Endothelial cell (in vitro differentiated cells): Measurements from ENCODE around the gene ZNF267. TPM values are rescaled to one million over a fixed set of nuclear protein-coding genes. Genes with fewer than 3 reads are reported as not detected.

Experiments used
- DNase-seq: peaks from one replicate; pipeline ENCODE4 v3.0.0; 2021; ENCODE audit warnings: low spot score
- H3K27ac Mint-ChIP-seq: one replicate; pipeline ENCODE4 v1.8.0; 2021; ENCODE audit warnings: mixed read lengths, inconsistent platforms; ENCODE audit not compliant: unreplicated experiment
- H3K27me3 Mint-ChIP-seq: one replicate; pipeline ENCODE4 v1.8.0; 2021; ENCODE audit warnings: mild to moderate bottlenecking, moderate library complexity, mixed read lengths, inconsistent platforms; ENCODE audit not compliant: unreplicated experiment
- H3K36me3 Mint-ChIP-seq: one replicate; pipeline ENCODE4 v1.8.0; 2021; ENCODE audit warnings: mild to moderate bottlenecking, low read depth, mixed read lengths, inconsistent platforms; ENCODE audit not compliant: unreplicated experiment
- H3K4me1 Mint-ChIP-seq: one replicate; pipeline ENCODE4 v1.8.0; 2021; ENCODE audit warnings: mild to moderate bottlenecking, mixed read lengths, inconsistent platforms; ENCODE audit not compliant: unreplicated experiment
- H3K4me3 Mint-ChIP-seq: one replicate; pipeline ENCODE4 v1.8.0; 2021; ENCODE audit warnings: mild to moderate bottlenecking, mixed read lengths, inconsistent platforms; ENCODE audit not compliant: unreplicated experiment
- H3K9me3 Mint-ChIP-seq: one replicate; pipeline ENCODE4 v1.8.0; 2021; ENCODE audit warnings: mixed read lengths, inconsistent platforms; ENCODE audit not compliant: unreplicated experiment
- total RNA-seq: library from RNA; stranded (reverse); fragmentation: NEBNext Ultra II Directional; extraction: Animal tissue kit (Norgen Biotek cat#: 25700); gene quantifications from one replicate; pipeline ENCODE4 v1.2.1, GENCODE V29; 2021; ENCODE audit not compliant: unreplicated experiment
- TF ChIP-seq, protein P1 (sequence below): fragments of 200-600 bp; sonication (generic); IDR thresholded peaks from one replicate; pipeline ENCODE4 v1.5.0; 2021; ENCODE audit warnings: antibody characterized with exemption; ENCODE audit not compliant: unreplicated experiment

Gene ZNF267
- total RNA-seq, 1 donor from 2014 or later: 23.1 TPM

DNA sequence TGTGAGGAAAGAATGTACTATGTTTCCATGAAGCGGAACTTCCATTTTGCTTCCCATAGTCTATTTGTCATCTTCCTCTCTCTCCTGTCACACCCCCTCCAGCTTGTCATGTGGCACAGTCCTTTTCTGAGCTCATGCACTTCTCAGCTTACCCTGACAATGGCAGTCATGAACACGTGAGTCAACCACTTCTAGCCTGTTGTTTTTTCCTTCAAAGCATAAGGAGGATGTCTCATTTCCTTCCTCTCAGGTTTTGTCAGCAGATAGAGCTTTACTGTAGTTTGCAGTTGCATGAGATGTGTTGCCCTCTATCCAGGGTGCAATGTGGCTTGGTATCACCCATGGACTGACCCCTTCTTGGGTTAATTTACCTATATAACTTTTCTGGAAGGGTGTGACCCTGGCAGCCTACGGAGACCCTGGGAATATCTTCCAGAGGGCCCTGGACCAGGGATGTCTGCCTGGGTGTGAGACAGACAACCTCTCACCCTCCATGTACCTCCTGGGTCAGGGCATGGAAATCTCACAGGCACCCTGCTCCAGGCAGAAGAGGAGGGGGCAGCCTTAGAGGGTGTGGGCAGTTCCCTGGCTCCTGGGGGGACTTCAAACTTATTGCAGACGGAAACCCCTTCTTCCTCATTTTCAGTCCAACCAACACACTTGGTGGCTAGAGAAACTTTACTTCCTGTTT is 4.0 kb upstream of the ZNF267 start:
- peaks cover 4% of the 10 kb centered on the region for H3K9me3 Mint-ChIP-seq
- H3K27me3 Mint-ChIP-seq: peaks cover 8% of the 10 kb centered on the region
- peak; percentile 48 for DNase-seq
- TF ChIP-seq, protein P1, sequence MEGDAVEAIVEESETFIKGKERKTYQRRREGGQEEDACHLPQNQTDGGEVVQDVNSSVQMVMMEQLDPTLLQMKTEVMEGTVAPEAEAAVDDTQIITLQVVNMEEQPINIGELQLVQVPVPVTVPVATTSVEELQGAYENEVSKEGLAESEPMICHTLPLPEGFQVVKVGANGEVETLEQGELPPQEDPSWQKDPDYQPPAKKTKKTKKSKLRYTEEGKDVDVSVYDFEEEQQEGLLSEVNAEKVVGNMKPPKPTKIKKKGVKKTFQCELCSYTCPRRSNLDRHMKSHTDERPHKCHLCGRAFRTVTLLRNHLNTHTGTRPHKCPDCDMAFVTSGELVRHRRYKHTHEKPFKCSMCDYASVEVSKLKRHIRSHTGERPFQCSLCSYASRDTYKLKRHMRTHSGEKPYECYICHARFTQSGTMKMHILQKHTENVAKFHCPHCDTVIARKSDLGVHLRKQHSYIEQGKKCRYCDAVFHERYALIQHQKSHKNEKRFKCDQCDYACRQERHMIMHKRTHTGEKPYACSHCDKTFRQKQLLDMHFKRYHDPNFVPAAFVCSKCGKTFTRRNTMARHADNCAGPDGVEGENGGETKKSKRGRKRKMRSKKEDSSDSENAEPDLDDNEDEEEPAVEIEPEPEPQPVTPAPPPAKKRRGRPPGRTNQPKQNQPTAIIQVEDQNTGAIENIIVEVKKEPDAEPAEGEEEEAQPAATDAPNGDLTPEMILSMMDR: no peak
- H3K27ac Mint-ChIP-seq: peak overlapping the region; percentile 90
- peaks cover 24% of the 10 kb centered on the region for H3K4me1 Mint-ChIP-seq
- peaks cover 3% of the 10 kb centered on the region for H3K36me3 Mint-ChIP-seq
- peak overlapping the region; percentile 67 for H3K4me3 Mint-ChIP-seq

DNA sequence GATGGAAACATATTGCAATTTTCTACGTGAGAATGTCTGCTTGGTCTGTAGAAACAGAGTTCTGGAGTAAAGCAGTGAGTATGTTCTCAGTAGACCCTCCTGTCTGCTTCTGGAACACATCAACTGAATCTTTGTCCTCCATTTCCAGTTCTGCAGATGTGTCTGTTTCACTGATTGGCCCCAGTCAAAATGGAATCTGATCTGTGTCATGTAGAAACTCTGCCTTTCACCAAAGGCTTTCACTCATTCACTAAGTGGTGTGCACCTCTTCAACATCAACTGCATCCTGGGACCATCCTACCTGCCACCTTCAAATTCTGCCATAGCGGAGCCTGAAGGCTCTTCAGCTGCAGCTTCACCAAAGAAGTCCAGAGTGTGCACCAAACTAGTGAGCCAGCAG is 2.8 kb upstream of the ZNF267 start:
- Mint-ChIP-seq H3K27me3 (peaks cover 9% of the 10 kb centered on the region), H3K4me3 (no peak overlapping the region), H3K9me3 (peaks cover 4% of the 10 kb centered on the region), H3K4me1 (peaks cover 33% of the 10 kb centered on the region), H3K36me3 (peaks cover 5% of the 10 kb centered on the region), H3K27ac (peak overlapping the region; percentile 82)
- TF ChIP-seq, protein P1: no peak
- no peak for DNase-seq

DNA sequence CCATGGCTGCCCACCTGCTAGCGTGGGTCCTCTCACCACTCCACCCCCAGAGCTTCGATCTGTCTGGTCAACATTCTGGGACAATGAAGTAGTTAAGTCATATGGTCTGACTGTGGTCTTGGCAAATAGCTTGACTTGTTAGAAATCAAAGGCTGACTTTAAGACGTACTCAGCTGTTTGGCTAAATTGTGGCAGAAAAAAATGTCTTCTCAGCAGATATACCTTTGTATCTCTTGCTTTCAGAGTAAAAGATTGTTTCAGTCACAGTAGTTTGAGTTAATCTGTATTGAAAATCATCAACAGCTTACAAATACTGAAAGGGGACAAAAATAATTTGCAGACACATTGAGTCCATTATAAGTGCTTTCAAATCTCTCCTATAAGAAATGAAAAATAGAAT is 2.1 kb upstream of the ZNF267 start:
- Mint-ChIP-seq H3K4me3 (no peak overlapping the region), H3K9me3 (no peaks in the 10 kb centered on the region), H3K27ac (no peak overlapping the region), H3K27me3 (peaks cover 9% of the 10 kb centered on the region), H3K36me3 (peaks cover 5% of the 10 kb centered on the region), H3K4me1 (peaks cover 33% of the 10 kb centered on the region)
- TF ChIP-seq, protein P1: no peak
- DNase-seq: no peak

DNA sequence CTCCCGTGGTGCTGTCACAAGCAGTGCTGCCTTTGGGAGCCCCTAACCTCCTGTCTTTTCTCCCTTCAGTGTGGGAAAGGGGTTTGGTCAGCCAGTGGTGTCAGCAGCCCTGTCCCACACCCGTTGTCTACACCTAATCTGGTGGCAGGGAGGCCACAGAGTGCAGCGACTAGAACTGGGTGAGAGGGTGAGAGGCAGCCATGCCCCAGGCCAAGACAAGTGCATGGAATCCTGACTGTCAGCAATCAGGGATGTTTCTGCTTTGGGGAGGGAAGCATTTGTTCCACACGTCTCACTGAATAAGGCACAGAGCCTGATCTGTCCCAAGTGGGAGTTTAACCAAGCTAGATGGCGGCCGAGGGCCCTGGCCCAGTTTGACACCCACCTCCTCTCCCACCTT is 1.4 kb upstream of the ZNF267 start:
- TF ChIP-seq, protein P1: no peak
- no peak for DNase-seq
- H3K27ac Mint-ChIP-seq: no peak overlapping the region
- peaks cover 7% of the 10 kb centered on the region for H3K36me3 Mint-ChIP-seq
- peak overlapping the region; percentile 4 for H3K4me3 Mint-ChIP-seq
- H3K9me3 Mint-ChIP-seq: no peaks in the 10 kb centered on the region
- H3K27me3 Mint-ChIP-seq: peaks cover 9% of the 10 kb centered on the region
- peaks cover 35% of the 10 kb centered on the region for H3K4me1 Mint-ChIP-seq

DNA sequence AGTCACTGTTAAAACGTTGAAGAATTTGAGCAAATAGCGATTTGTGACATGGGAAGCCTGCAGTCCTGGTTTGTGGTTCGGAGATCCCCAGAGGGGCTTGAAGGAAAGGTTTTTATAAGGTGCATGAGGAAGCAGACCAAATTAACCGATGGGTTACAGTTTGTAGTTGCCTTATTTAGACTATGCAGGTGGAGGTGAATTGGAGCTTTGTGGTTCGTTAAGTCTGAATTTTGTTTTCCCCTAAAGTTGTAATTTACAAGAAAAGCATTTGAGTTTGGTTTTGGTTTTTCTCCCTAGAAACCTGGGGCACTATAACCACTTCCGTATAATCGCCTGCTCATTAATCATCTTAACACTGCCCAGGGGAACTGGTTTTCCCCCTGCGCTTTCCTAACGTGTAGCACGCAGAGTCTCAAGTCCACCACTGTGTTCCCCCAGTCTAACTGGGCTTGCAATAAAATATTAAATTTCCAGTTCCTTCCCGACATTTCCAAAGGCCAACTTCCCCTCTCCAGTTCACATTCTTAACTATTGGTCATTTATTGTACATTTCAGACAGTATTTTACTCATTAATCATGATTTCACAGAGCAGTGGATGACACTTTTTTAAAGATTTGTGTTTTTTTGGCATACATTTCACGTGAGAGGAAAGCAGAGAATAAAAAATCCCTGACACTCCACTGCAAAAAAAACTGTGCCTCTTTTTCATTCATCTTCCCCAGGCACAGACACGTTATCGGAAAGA is 932 bp downstream of the ZNF267 start:
- peak overlapping the region; percentile 90 for H3K4me3 Mint-ChIP-seq
- DNase-seq: no peak
- H3K27ac Mint-ChIP-seq: peak overlapping the region; percentile 3
- TF ChIP-seq, protein P1: no peak
- peaks cover 9% of the 10 kb centered on the region for H3K27me3 Mint-ChIP-seq
- H3K4me1 Mint-ChIP-seq: peaks cover 28% of the 10 kb centered on the region
- no peaks in the 10 kb centered on the region for H3K9me3 Mint-ChIP-seq
- H3K36me3 Mint-ChIP-seq: peaks cover 24% of the 10 kb centered on the region
